HUDEP-2 (cell line): ENCODE measurements around the gene JDP2.
"Not testable (repeated sequence)": the region's sequence is repeated elsewhere in the genome, so short reads cannot be mapped to it uniquely, and the experiment has no call there.

Experiments used
- DNase-seq, 76 experiments: peaks; one replicate each; lab custom pipeline; 2025; ENCODE audit not compliant: unreplicated experiment in 76 of 76; lab: John Stamatoyannopoulos, UW

Gene JDP2

GRCh38 chr14:75453817-75454434 is 26.1 kb downstream of the JDP2 start:
- DNase-seq = peak in 13 of 76 experiments; percentile 5 to 32 (median 11)

- DNase-seq = peak in 2 of 76 experiments; percentile 4 to 9
These were observed 27.2 kb downstream of the JDP2 start for GRCh38 chr14:75454963-75455546.

GRCh38 chr14:75456069-75456996 is 28.5 kb downstream of the JDP2 start:
- no peak for DNase-seq

GRCh38 chr14:75456997-75457335 is 29.1 kb downstream of the JDP2 start:
- DNase-seq = no peak

GRCh38 chr14:75457648-75458165 is 29.9 kb downstream of the JDP2 start:
- DNase-seq = no peak

- no peak for DNase-seq
These were observed 30.5 kb downstream of the JDP2 start for GRCh38 chr14:75458305-75458704.

- no peak for DNase-seq
These were observed 31.4 kb downstream of the JDP2 start for GRCh38 chr14:75459099-75459741.

GRCh38 chr14:75459791-75460190 is 32.0 kb downstream of the JDP2 start:
- DNase-seq = no peak

GRCh38 chr14:75460394-75460793 is 32.6 kb downstream of the JDP2 start:
- DNase-seq = no peak

GRCh38 chr14:75461303-75461702 is 33.5 kb downstream of the JDP2 start:
- no peak for DNase-seq

GRCh38 chr14:75461755-75462349 is 34.0 kb downstream of the JDP2 start:
- no peak for DNase-seq

- DNase-seq = no peak
These were observed 36.8 kb downstream of the JDP2 start for GRCh38 chr14:75464626-75465025.

- no peak for DNase-seq
These were observed 39.9 kb downstream of the JDP2 start for GRCh38 chr14:75467763-75468162.

GRCh38 chr14:75469164-75469563 is 41.3 kb downstream of the JDP2 start:
- no peak for DNase-seq

GRCh38 chr14:75469606-75470237 is 41.9 kb downstream of the JDP2 start:
- no peak for DNase-seq

- DNase-seq = no peak
These were observed 42.5 kb downstream of the JDP2 start for GRCh38 chr14:75470238-75470797.

- no peak for DNase-seq
These were observed 43.2 kb downstream of the JDP2 start for GRCh38 chr14:75471059-75471458.

GRCh38 chr14:75474127-75474526 is 46.3 kb downstream of the JDP2 start:
- DNase-seq = not testable (repeated sequence)

GRCh38 chr14:75476274-75476995 is 48.6 kb downstream of the JDP2 start:
- DNase-seq = no peak
